Measurements from ENCODE around the gene IL1RAP. TPM values are rescaled to one million over a fixed set of nuclear protein-coding genes. Genes with fewer than 3 reads are reported as not detected.

IL1RAP gene
- total and polyA plus RNA-seq, 2 experiments from 2014 or later, result 17.5 to 32.3 TPM

DNA sequence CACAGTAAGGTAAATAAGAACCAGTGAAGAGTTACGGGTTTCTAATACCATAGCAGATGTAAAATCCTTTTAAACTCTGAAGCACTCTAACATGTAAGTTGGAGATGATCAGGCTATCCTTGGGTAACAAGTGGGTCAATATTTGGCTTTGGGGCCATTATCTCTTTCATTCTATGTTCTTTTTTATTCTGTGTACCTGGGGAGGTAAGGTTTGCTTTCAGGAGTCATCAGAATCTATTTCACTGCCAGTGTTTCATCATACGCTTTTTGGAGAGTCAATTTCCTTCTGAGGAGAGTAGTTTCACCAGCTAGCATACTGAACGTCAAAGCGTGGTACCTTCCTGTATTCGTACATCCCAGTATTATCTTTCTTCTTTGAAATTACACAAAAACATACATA, 182.1 kb downstream of the IL1RAP start:
- Histone ChIP-seq H3K79me2 (ENCODE audit: insufficient read depth) (no peaks in the 10 kb centered on the region), H4K20me1 (ENCODE audit: insufficient read depth) (no peaks in the 10 kb centered on the region), H2AFZ (no peak overlapping the region), H3K9me3 (ENCODE audit: low read depth) (no peaks in the 10 kb centered on the region), H3K9me2 (ENCODE audit: insufficient read depth) (no peaks in the 10 kb centered on the region), H3K9ac (no peak overlapping the region), H3F3A (ENCODE audit: insufficient read depth) (peaks cover 5% of the 10 kb centered on the region; the same call in 1 of the 2 replicates), H3K36me3 (ENCODE audit: low read depth) (no peaks in the 10 kb centered on the region), H3K27me3 (replicated peaks; ENCODE audit: insufficient read depth) (no peaks in the 10 kb centered on the region), H3K4me1 (ENCODE audit: insufficient read depth) (peaks cover 16% of the 10 kb centered on the region), H3K4me3 (no peak overlapping the region), H3K27ac (no peak overlapping the region), H3K4me2 (ENCODE audit: unreplicated experiment) (no peak overlapping the region)
- in situ Hi-C loops (cut with MboI), result no loop called here
- whole genome bisulfite sequencing, 2 experiments (ENCODE audit: low coverage in 1 of 2, low lambda C conversion rate in 2 of 2, missing lambda C conversion rate in 2 of 2), result 96 to 99% methylated on average over 5 of the region's 5 CpGs
- DNase-seq, result no peak
- TF ChIP-seq EZH2phosphoT487 (IDR thresholded peaks at IDR 0.05; ENCODE audit: insufficient read depth, low read depth), result no peak

DNA sequence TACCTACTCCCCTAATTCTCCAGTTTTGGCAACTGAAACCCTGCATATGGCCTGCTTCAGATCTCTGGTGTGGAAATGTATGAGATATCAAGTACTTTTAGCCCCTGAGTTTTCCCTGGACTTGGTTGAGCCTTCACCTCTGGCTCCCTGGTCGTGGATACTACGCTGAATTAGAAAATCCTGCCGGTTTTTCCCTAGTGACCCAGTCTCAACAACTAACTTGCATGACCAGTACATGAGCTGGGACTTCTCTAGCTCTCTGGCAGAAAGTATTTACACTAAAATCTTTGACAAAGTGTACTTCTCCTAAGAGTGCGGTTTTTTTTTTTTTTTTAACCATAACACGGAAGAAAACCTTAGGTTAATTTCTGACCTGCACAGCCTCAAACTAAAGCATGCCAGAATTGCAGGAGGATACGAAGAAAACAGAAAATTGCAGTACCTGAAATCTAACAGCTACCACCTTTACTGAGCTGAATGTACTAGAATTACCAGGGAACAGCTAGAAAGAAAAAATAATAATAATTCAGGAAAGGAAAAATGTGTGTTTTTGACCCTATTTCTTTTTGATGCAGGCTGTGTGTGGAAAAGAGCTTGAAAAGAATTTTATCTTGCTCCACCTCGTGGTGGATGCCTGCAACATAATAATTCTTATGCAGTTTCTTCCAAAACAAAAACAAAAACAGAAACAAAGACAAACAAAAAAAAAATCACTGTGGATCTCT, 183.1 kb downstream of the IL1RAP start:
- peak overlapping the region; percentile 53 for H2AFZ ChIP-seq
- H3K36me3 ChIP-seq (ENCODE audit: low read depth), result no peaks in the 10 kb centered on the region
- no peaks in the 10 kb centered on the region for H3K9me3 ChIP-seq (ENCODE audit: low read depth)
- H3K9ac ChIP-seq, result no peak overlapping the region
- 0 out of 2 replicates have a peak overlapping the region, but pooled peaks have one; percentile 66 for H3K4me3 ChIP-seq
- H3K27me3 ChIP-seq (replicated peaks; ENCODE audit: insufficient read depth), result no peaks in the 10 kb centered on the region
- H4K20me1 ChIP-seq (ENCODE audit: insufficient read depth), result no peaks in the 10 kb centered on the region
- H3K9me2 ChIP-seq (ENCODE audit: insufficient read depth), result no peaks in the 10 kb centered on the region
- 44 to 50% methylated on average over 7 of the region's 7 CpGs for WGBS, 2 experiments (ENCODE audit: low coverage in 1 of 2, low lambda C conversion rate in 2 of 2, missing lambda C conversion rate in 2 of 2)
- in situ Hi-C loops (cut with MboI), result no loop called here
- no peak for TF ChIP-seq EZH2phosphoT487 (IDR thresholded peaks at IDR 0.05; ENCODE audit: insufficient read depth, low read depth)
- TF ChIP-seq EZH2 (IDR thresholded peaks at IDR 0.05; ENCODE audit: insufficient read depth, poor library complexity, severe bottlenecking), result no peak
- H3F3A ChIP-seq (ENCODE audit: insufficient read depth), result peaks cover 5% of the 10 kb centered on the region; the same call in 1 of the 2 replicates
- H3K4me1 ChIP-seq (ENCODE audit: insufficient read depth), result peaks cover 16% of the 10 kb centered on the region
- H3K79me2 ChIP-seq (ENCODE audit: insufficient read depth), result no peaks in the 10 kb centered on the region
- DNase-seq, result peak; percentile 75
- H3K4me2 ChIP-seq (ENCODE audit: unreplicated experiment), result peak overlapping the region; percentile 86
- no peak overlapping the region for H3K27ac ChIP-seq

DNA sequence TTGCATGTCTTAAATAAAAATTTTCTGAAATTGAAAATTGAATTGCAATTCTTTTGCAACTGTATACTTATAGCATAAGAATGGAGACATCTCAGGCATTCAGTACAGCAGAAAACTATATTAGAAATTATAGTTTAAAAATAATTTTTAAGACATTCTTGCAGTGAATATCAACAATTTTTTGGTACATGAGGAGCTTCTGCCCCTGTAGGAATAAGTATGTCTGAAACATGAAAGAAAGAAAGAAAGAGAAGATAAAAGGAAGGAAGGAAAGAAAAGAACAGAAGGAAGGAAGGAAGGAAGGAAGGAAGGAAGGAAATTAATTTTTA, 183.6 kb downstream of the IL1RAP start:
- Histone ChIP-seq H3K27ac (peak overlapping the region; percentile 49), H3K4me2 (ENCODE audit: unreplicated experiment) (peak overlapping the region; percentile 86), H3K9me2 (ENCODE audit: insufficient read depth) (no peaks in the 10 kb centered on the region), H2AFZ (peak overlapping the region; percentile 55), H3K4me1 (ENCODE audit: insufficient read depth) (peaks cover 16% of the 10 kb centered on the region), H3K79me2 (ENCODE audit: insufficient read depth) (no peaks in the 10 kb centered on the region), H4K20me1 (ENCODE audit: insufficient read depth) (no peaks in the 10 kb centered on the region), H3K36me3 (ENCODE audit: low read depth) (no peaks in the 10 kb centered on the region), H3K27me3 (replicated peaks; ENCODE audit: insufficient read depth) (no peaks in the 10 kb centered on the region), H3K9ac (peak overlapping the region; percentile 58), H3K9me3 (ENCODE audit: low read depth) (no peaks in the 10 kb centered on the region), H3K4me3 (peak overlapping the region; percentile 66), H3F3A (ENCODE audit: insufficient read depth) (peaks cover 5% of the 10 kb centered on the region; the same call in 1 of the 2 replicates)
- in situ Hi-C loops (cut with MboI), result no loop called here
- no peak for DNase-seq
- TF ChIP-seq EZH2 (IDR thresholded peaks at IDR 0.05; ENCODE audit: insufficient read depth, poor library complexity, severe bottlenecking) (no peak), EZH2phosphoT487 (IDR thresholded peaks at IDR 0.05; ENCODE audit: insufficient read depth, low read depth) (no peak)

DNA sequence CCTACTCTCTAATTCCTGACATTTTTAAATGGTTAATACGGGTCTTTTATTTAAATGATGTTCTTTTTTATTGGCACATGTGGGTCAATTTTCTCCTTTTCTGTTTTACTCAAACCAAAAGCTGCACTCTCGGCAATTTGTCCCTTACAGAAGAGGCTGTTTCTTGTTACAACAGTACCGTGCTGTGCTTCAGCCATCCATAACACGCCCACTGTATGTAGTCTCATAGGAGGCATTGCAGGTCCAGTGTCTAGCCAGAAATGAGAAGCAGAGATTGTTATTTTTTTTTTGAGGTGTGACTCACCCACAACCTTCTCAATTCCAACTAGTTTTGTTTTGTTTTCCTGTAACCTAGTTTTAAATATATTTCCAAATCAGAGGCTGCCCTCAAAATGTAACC, 184.0 kb downstream of the IL1RAP start:
- Histone ChIP-seq H4K20me1 (ENCODE audit: insufficient read depth) (no peaks in the 10 kb centered on the region), H3K36me3 (ENCODE audit: low read depth) (no peaks in the 10 kb centered on the region), H3K4me2 (ENCODE audit: unreplicated experiment) (peak overlapping the region; percentile 86), H2AFZ (peak overlapping the region; percentile 55), H3K79me2 (ENCODE audit: insufficient read depth) (no peaks in the 10 kb centered on the region), H3K4me3 (peak overlapping the region; percentile 66), H3K9me3 (ENCODE audit: low read depth) (no peaks in the 10 kb centered on the region), H3F3A (ENCODE audit: insufficient read depth) (peaks cover 5% of the 10 kb centered on the region; the same call in 1 of the 2 replicates), H3K9me2 (ENCODE audit: insufficient read depth) (no peaks in the 10 kb centered on the region), H3K27ac (peak overlapping the region; percentile 53), H3K9ac (peak overlapping the region; percentile 58), H3K27me3 (replicated peaks; ENCODE audit: insufficient read depth) (no peaks in the 10 kb centered on the region), H3K4me1 (ENCODE audit: insufficient read depth) (peaks cover 16% of the 10 kb centered on the region)
- peak; percentile 92 for DNase-seq
- in situ Hi-C loops (cut with MboI), result no loop called here
- TF ChIP-seq EZH2 (IDR thresholded peaks at IDR 0.05; ENCODE audit: insufficient read depth, poor library complexity, severe bottlenecking), result no peak
- TF ChIP-seq EZH2phosphoT487 (IDR thresholded peaks at IDR 0.05; ENCODE audit: insufficient read depth, low read depth), result no peak
- WGBS, 2 experiments (ENCODE audit: low coverage in 1 of 2, low lambda C conversion rate in 2 of 2, missing lambda C conversion rate in 2 of 2), result 0 to 1% methylated on average over 4 of the region's 4 CpGs

Data from GM23248 (cell line).